ACHN (cell line): ENCODE measurements around the gene BARHL1.

Experiments used
- DNase-seq: peaks from one replicate; pipeline ENCODE4 v3.0.0-alpha.2; 2015
- in situ Hi-C: cut with HindIII; loops from 2 replicates; pipeline ENCODE4 v1.10.0; 2017; ENCODE audit warnings: low sequenced_read_pairs, low pct_ligation_motif_present, low pct_unique_long_range_greater_than_20kb

The BARHL1 gene

GRCh38 chr9:132583584-132584304 is 1.3 kb downstream of the BARHL1 start:
- in situ Hi-C loops: no loop called here
- no peak for DNase-seq

- in situ Hi-C loops: no loop called here
Observed at GRCh38 chr9:132584601-132585560, 2.5 kb downstream of the BARHL1 start.

GRCh38 chr9:132585954-132586829 is 3.8 kb downstream of the BARHL1 start:
- in situ Hi-C loops: no loop called here
- DNase-seq: no peak

More at GRCh38 chr9:132584601-132585560, 2.5 kb downstream of the BARHL1 start:
- peak; percentile 15 for DNase-seq

GRCh38 chr9:132586830-132587591 is 4.6 kb downstream of the BARHL1 start:
- no peak for DNase-seq

GRCh38 chr9:132587592-132587955 is 5.2 kb downstream of the BARHL1 start:
- in situ Hi-C loops: no loop called here
- no peak for DNase-seq

More at GRCh38 chr9:132586830-132587591, 4.6 kb downstream of the BARHL1 start:
- in situ Hi-C loops: no loop called here

- no peak for DNase-seq
- in situ Hi-C loops: no loop called here
Observed at GRCh38 chr9:132588098-132588497, 5.7 kb downstream of the BARHL1 start.

- in situ Hi-C loops: no loop called here
- no peak for DNase-seq
Observed at GRCh38 chr9:132588501-132589147, 6.2 kb downstream of the BARHL1 start.

GRCh38 chr9:132589148-132590036 is 7.0 kb downstream of the BARHL1 start:
- in situ Hi-C loops: no loop called here
- DNase-seq: no peak

GRCh38 chr9:132590037-132590317 is 7.6 kb downstream of the BARHL1 start:
- DNase-seq: no peak
- in situ Hi-C loops: no loop called here

GRCh38 chr9:132590318-132591182 is 8.1 kb downstream of the BARHL1 start:
- no peak for DNase-seq
- in situ Hi-C loops: no loop called here

GRCh38 chr9:132591244-132591643 is 8.8 kb downstream of the BARHL1 start:
- in situ Hi-C loops: no loop called here

GRCh38 chr9:132591751-132592314 is 9.4 kb downstream of the BARHL1 start:
- in situ Hi-C loops: no loop called here
- DNase-seq: no peak

More at GRCh38 chr9:132591244-132591643, 8.8 kb downstream of the BARHL1 start:
- DNase-seq: no peak

GRCh38 chr9:132592451-132592850 is 10.0 kb downstream of the BARHL1 start:
- in situ Hi-C loops: no loop called here
- no peak for DNase-seq

- in situ Hi-C loops: no loop called here
Observed at GRCh38 chr9:132594412-132594811, 12.0 kb downstream of the BARHL1 start.

GRCh38 chr9:132595319-132595718 is 12.9 kb downstream of the BARHL1 start:
- no peak for DNase-seq
- in situ Hi-C loops: no loop called here

More at GRCh38 chr9:132594412-132594811, 12.0 kb downstream of the BARHL1 start:
- DNase-seq: no peak

- DNase-seq: no peak
- in situ Hi-C loops: no loop called here
Observed at GRCh38 chr9:132596200-132596599, 13.8 kb downstream of the BARHL1 start.
